ENCODE data around the gene RXFP2.

GRCh38 chr13:31747966-31748365 lies 8.6 kb downstream of the RXFP2 start:
- TF ChIP-seq MYC (IDR thresholded peaks at IDR 0.05; ENCODE audit: insufficient read depth, insufficient read length, insufficient replicate concordance, low read length, severe bottlenecking) (no peak), CTCF (IDR thresholded peaks at IDR 0.05 in 2 of 3, conservative IDR thresholded peaks at IDR 0.05 in 1 of 3; ENCODE audit: control insufficient read depth in 2 of 3, extremely low read depth in 1 of 3, insufficient read depth in 1 of 3, low read depth in 3 of 3, low read length in 3 of 3) (no peak), JUND (IDR thresholded peaks at IDR 0.05; ENCODE audit: low read depth, low read length) (no peak), SREBF1 (IDR thresholded peaks at IDR 0.05; ENCODE audit: low read length) (no peak), BHLHE40 (IDR thresholded peaks at IDR 0.05; ENCODE audit: borderline replicate concordance in 1 of 2, low read depth in 2 of 2, low read length in 1 of 2) (no peak), CEBPB (IDR thresholded peaks at IDR 0.05; ENCODE audit: borderline replicate concordance in 1 of 2, low read depth in 2 of 2, low read length in 2 of 2) (no peak), DPF2 (IDR thresholded peaks at IDR 0.05) (no peak), RCOR1 (conservative IDR thresholded peaks at IDR 0.05; ENCODE audit: low read depth, low read length) (no peak), CREB1 (IDR thresholded peaks at IDR 0.05; ENCODE audit: low read depth) (no peak), CREM (IDR thresholded peaks at IDR 0.05; ENCODE audit: low read depth) (no peak), ATF7 (IDR thresholded peaks at IDR 0.05; ENCODE audit: low read depth) (no peak), SIN3A (IDR thresholded peaks at IDR 0.05; ENCODE audit: low read depth, low read length) (no peak)
